ENCODE data around the gene OTOF. TPM values are rescaled to one million over a fixed set of nuclear protein-coding genes. Genes with fewer than 3 reads are reported as not detected.

Gene OTOF
- total RNA-seq, 1 donor from 2014 or later: 0.26 TPM

GRCh38 chr2:26454561-26455001, 23.3 kb downstream of the OTOF start:
- peak; percentile 86 for DNase-seq (ENCODE audit: low spot score)

DNA sequence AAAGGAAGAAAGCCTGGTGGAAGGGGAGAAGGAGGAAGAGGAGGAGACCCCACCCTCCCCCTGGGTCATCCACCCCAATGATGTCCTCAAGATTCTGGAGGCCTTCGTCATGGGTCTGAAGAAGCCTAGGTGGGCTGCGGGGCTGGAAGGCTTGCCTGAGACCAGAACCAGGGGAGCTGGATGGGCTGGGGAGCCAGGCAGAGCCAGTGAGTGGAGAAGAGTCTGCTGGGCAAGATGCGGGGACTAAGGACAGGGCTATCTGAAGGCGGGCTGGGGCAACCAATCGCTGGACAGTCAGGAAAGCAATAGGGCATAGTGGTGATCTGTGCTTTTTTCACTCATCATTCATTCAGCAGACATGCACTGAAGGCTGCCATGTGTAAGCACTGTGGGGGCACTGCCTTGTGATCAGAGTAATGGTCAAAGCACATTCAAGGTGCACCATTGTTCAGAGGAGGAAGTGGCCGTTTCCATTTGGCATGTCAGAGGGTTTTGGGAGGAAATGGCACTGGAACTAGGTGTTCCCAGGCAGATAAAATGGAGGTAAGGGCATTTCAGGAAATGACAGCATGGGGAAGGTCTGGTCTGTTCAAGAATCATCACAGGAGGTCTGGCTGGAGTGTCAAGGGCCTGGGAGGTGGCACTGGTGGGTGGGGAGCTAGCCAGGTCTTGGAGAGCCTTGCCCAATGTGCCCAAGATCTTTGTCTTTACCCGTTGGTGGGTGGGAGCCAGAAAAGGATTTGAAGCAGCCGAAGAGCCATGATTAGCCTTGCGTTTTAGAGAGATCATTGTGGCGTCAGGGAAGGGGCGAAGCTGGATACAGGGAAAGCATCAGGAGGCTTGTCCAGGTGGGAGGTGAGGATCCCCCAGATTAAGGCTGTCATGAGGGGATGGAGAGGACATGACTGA, 24.2 kb downstream of the OTOF start:
- DNase-seq (ENCODE audit: low spot score): peak; percentile 86

- DNase-seq (ENCODE audit: low spot score): no peak
Observed at GRCh38 chr2:26451700-26452099, 26.2 kb downstream of the OTOF start.

GRCh38 chr2:26450031-26450635, 27.8 kb downstream of the OTOF start:
- no peak for DNase-seq (ENCODE audit: low spot score)

DNA sequence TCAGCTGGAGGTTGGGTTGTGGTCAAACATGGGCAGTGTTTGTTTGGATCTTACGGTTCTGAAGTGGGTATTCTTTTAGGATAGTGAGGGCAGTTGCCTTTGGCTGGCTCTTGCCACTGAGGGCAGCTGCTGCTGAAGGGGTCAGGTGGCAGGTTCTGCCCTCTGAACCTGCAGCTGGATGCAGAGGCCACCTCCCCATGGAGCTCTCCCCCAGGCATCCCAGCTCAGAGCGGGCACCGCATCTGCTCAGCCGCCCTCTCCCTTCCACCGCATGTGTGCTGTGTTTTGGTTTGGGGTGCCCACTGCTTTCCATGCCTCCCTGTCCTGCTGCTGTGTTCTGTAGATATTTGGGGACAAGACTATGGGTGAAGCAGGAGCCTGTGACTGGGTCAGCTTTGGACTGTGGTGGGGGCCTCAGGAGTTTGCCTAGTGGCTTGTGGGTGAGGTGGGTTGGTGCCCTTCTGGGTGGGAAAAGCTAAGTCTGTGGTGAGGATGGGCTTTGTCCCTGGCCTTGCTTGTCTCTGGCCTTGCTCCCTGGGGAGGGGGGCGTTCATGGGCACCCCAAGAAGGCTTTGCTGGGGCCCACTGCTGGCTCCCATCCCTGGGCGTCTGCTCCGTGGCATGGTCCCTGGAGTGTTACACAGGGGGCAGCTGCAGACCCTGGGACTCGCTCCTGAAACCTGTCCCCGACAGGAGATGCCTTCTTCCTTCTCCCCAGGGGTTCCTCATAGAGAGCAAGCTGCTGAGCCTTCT, 28.5 kb downstream of the OTOF start:
- no peak for DNase-seq (ENCODE audit: low spot score)

DNA sequence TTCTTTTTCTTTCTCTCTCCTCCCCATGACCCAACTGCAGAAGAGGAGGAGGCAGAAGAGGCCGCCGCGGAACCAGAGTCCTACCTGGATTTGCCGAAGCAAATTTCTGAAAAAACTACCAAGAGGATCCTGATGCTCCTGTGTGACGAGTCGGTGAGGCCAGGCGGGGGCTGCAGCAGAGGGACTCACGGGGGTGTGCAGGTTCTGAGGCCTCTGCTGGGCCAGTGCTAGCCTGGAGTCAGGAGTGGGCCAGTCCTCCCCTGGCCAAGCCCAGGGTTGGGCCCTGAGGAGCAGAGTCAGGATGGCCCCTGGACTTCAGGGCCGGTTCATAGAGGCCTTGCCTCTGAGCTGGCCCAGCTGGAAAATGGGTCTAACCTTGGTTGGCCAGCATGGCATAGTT, 29.3 kb downstream of the OTOF start:
- no peak for DNase-seq (ENCODE audit: low spot score)

GRCh38 chr2:26444236-26444635, 33.7 kb downstream of the OTOF start:
- peak; percentile 43 for DNase-seq (ENCODE audit: low spot score)

GRCh38 chr2:26442707-26443106, 35.2 kb downstream of the OTOF start:
- peak; percentile 11 for DNase-seq (ENCODE audit: low spot score)

GRCh38 chr2:26442301-26442700, 35.6 kb downstream of the OTOF start:
- DNase-seq (ENCODE audit: low spot score): no peak

DNA sequence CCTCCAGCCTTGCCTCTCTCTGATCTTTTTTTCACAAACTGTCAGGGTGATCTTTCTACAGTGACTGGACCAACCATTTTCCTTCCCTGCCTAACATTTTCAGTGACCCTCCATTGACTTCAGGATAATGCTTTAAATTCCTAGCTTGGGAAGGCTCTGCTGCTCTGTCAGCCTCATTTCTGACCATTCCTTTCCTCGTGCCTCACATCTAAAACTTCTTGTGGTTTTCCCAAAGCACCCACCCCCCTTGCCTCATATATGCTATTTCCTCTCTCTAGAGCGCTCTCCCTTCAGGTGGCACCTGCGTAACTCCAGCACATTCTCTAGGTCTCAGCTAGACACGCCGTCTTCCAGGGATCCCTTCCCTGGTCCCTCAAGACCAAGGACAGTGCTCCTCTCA, 39.0 kb downstream of the OTOF start:
- peak; percentile 14 for DNase-seq (ENCODE audit: low spot score)

- DNase-seq (ENCODE audit: low spot score): peak; percentile 64
Observed at GRCh38 chr2:26438526-26438925, 39.4 kb downstream of the OTOF start.

DNA sequence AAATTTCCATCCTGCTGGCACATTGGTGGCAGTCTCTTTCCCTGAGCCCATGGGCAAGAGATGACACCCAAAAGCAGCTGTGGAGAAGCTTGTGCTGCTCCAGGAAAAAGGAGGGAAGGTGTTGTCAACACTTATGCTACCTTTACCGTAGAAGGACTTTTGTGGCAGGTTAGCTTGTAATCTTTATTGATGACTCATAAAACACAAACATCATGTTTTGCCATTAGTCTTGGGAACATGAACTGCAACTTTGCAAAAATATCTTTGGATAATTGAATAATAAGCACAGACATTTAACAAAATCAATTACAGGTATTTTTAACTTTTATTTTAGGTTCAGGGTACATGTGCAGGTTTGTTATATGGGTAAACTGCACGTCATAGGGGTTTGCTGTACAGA, 42.8 kb downstream of the OTOF start:
- no peak for DNase-seq (ENCODE audit: low spot score)

DNA sequence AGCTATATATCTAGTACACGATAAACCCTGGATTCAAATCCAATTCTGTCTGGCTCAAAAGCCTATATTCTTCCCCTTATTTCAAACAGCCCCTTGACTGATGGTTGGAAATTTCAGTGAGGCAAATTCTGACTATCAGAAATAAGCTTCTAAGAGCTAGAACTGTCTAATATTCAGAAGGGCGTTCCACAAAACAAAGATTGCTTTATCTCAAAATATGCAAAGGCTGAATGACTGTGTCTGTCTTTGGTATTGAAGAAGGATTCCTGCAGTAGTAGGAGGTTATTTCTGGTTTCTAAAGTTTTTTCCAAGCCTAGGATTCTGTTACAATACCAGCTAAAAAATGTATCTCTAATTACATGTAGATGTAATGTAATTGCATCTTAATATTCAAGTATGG, 45.1 kb downstream of the OTOF start:
- DNase-seq (ENCODE audit: low spot score): no peak

GRCh38 chr2:26432363-26432762, 45.6 kb downstream of the OTOF start:
- DNase-seq (ENCODE audit: low spot score): no peak

DNA sequence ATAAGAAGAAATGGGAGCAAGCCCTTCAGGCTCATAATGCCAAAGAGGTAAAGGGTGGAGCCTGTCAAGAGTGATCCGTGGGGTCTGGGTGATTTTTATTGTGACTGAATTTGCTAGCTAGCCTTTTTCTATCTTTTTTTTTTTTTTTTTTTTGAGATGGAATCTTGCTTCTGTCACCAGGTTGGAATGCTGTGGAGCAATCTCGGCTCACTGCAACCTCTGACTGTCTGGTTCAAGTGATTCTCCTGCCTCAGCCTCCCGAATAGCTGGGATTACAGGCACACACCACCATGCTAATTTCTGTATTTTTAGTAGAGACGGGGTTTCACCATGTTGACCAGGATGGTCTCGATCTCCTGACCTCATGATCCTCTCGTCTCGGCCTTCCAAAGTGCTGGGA, 47.1 kb downstream of the OTOF start:
- no peak for DNase-seq (ENCODE audit: low spot score)

GRCh38 chr2:26429779-26430578, 47.9 kb downstream of the OTOF start:
- no peak for DNase-seq (ENCODE audit: low spot score)

GRCh38 chr2:26428846-26429245, 49.1 kb downstream of the OTOF start:
- DNase-seq (ENCODE audit: low spot score): no peak

- DNase-seq (ENCODE audit: low spot score): no peak
Observed at GRCh38 chr2:26424221-26424620, 53.7 kb downstream of the OTOF start.

DNA sequence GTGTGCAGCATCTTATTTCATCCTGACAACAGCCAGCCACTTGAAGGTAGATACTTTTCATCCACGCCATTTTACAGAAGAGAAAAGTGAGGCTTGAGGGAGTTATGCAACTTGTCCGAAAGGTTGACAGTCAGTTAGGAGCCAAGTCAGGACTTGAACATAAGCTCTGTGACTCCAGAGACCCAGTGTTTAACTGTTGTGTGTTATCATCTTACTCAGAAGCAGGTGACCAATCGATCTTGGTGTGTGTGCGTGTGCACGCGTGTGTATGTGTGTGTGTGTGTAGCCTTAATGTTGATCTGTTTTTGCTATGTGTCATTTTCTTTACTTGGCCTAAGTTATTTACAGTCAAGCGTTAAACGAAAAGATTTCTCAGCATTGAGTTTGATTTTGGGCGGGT, 54.2 kb downstream of the OTOF start:
- no peak for DNase-seq (ENCODE audit: low spot score)

DNA sequence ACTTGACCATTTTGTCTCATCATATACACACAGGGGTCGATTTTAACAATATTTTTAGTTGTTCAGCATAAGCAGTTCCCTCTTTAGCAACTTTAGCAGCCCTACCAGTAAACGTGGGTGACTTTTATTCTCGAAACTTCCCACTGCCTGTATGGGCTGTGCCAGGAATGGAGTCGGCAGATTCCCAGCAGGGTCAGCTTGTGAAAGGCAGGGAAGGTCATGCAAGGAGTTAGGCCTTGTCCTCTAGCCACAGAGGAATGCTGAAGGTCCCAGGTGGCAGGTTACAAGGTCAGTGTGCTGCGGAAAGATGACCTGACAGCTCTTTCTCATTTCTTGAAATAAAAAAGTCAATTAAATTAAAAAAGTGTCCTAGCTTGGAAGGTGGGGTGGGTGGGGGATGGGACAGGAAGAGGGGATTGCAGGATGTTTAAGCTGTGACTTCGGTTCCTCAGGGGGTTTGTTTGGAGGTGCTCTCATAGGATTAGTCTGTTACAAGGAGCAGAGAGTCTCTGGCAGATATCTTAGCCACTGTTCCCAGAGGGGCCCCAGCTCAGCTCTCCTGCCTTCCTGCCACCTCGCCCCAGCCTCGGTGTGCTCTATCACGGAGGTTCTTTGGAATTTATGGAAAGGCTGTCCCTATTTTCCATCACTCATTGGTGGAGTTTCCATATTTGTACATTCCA, 54.8 kb downstream of the OTOF start:
- DNase-seq (ENCODE audit: low spot score): no peak

GRCh38 chr2:26421961-26422360, 56.0 kb downstream of the OTOF start:
- DNase-seq (ENCODE audit: low spot score): no peak

Measured in mesenteric fat pad (tissue), 1 donor.